HEK293 (cell line): Measurements from ENCODE around the gene SPTY2D1.

Experiments used
- CTCF ChIA-PET: fragments of 350-600 bp; formaldehyde crosslinking; extraction: SDS; loops from one replicate; lab custom pipeline; 2021; ENCODE audit warnings: antibody characterized with exemption; lab: Yijun Ruan, JAX
- POLR2A ChIA-PET: fragments of 300-600 bp; formaldehyde crosslinking; extraction: SDS; loops from one replicate; lab custom pipeline; 2020; ENCODE audit warnings: antibody characterized with exemption, inconsistent platforms; lab: Yijun Ruan, JAX
- H3K27ac ChIP-seq: fragments of 200-500 bp; sonication (Bioruptor generic); 2 replicates; pipeline ENCODE4 v1.5.1; 2014; ENCODE audit warnings: low read depth, low read length, control low read depth, inconsistent platforms; ENCODE audit errors: extremely low read depth
- H3K36me3 ChIP-seq, 2 experiments: fragments of 200-500 bp in 1 of 2; sonication (Bioruptor generic) in 1 of 2; 1 replicate in 1 of 2; 2 replicates in 1 of 2; pipeline ENCODE4 v1.5.1; 2014 to 2017; ENCODE audit warnings: inconsistent platforms in 2 of 2, low read length in 2 of 2; ENCODE audit not compliant: control insufficient read depth in 2 of 2, insufficient read depth in 1 of 2
- H3K4me1 ChIP-seq: fragments of 200-500 bp; sonication (Bioruptor generic); 2 replicates; pipeline ENCODE4 v1.5.1; 2014; ENCODE audit warnings: mild to moderate bottlenecking, low read length, inconsistent platforms; ENCODE audit not compliant: control insufficient read depth, insufficient read depth
- H3K4me3 ChIP-seq: 2 replicates; pipeline ENCODE4 v1.5.1; 2011; ENCODE audit warnings: low read depth, mild to moderate bottlenecking, control low read depth, low read length, moderate library complexity
- H3K9me3 ChIP-seq: fragments of 200-500 bp; sonication (Bioruptor generic); 2 replicates; pipeline ENCODE4 v1.5.1; 2014; ENCODE audit warnings: low read depth, low read length, inconsistent platforms; ENCODE audit not compliant: control insufficient read depth, insufficient read depth
- GLI2 ChIP-seq: fragments of 450-650 bp; formaldehyde crosslinking; IDR thresholded peaks from 2 replicates; pipeline ENCODE4; 2017; ENCODE audit warnings: missing biosample characterization, missing genetic modification characterization, low read depth, borderline replicate concordance
- GLI4 ChIP-seq: fragments of 450-650 bp; formaldehyde crosslinking; IDR thresholded peaks from 2 replicates; pipeline ENCODE4 v1.5.1; 2016; ENCODE audit warnings: missing biosample characterization, missing genetic modification characterization
- KLF16 ChIP-seq: fragments of 450-650 bp; formaldehyde crosslinking; IDR thresholded peaks from 2 replicates; pipeline ENCODE4 v1.5.1; 2017; ENCODE audit warnings: missing biosample characterization, missing genetic modification characterization
- KLF17 ChIP-seq: fragments of 450-650 bp; formaldehyde crosslinking; IDR thresholded peaks from 2 replicates; pipeline ENCODE4 v1.5.1; 2016; ENCODE audit warnings: missing biosample characterization, missing genetic modification characterization
- KLF7 ChIP-seq: fragments of 450-650 bp; formaldehyde crosslinking; IDR thresholded peaks from 2 replicates; pipeline ENCODE4 v1.5.1; 2016; ENCODE audit warnings: missing biosample characterization, missing genetic modification characterization, borderline replicate concordance
- KLF8 ChIP-seq: fragments of 450-650 bp; formaldehyde crosslinking; IDR thresholded peaks from 2 replicates; pipeline ENCODE4 v1.5.1; 2016; ENCODE audit warnings: missing biosample characterization, missing genetic modification characterization
- MEIS1 ChIP-seq: sonication (generic); formaldehyde crosslinking; IDR thresholded peaks from 2 replicates; pipeline ENCODE4 v1.8.1; 2022; ENCODE audit warnings: missing genetic modification reagents, mild to moderate bottlenecking, borderline replicate concordance
- SP2 ChIP-seq: fragments of 450-650 bp; formaldehyde crosslinking; IDR thresholded peaks from 2 replicates; pipeline ENCODE4 v1.5.1; 2016; ENCODE audit warnings: missing biosample characterization, missing genetic modification characterization
- ZBTB26 ChIP-seq: fragments of 450-650 bp; formaldehyde crosslinking; optimal IDR thresholded peaks from 2 replicates; pipeline ENCODE3; 2016; ENCODE audit warnings: missing biosample characterization, mild to moderate bottlenecking, missing genetic modification characterization
- ZIC2 ChIP-seq: fragments of 450-650 bp; formaldehyde crosslinking; IDR thresholded peaks from 2 replicates; pipeline ENCODE4 v1.5.1; 2016; ENCODE audit warnings: missing biosample characterization, missing genetic modification characterization
- ZNF132 ChIP-seq: fragments of 450-650 bp; formaldehyde crosslinking; IDR thresholded peaks from 2 replicates; pipeline ENCODE4 v1.5.1; 2017; ENCODE audit warnings: missing biosample characterization, missing genetic modification characterization, borderline replicate concordance
- ZNF223 ChIP-seq: fragments of 450-650 bp; formaldehyde crosslinking; IDR thresholded peaks from 2 replicates; pipeline ENCODE4 v1.5.1; 2016; ENCODE audit warnings: missing biosample characterization, missing genetic modification characterization
- ZNF23 ChIP-seq: fragments of 450-650 bp; formaldehyde crosslinking; IDR thresholded peaks from 2 replicates; pipeline ENCODE4 v1.5.1; 2016; ENCODE audit warnings: missing biosample characterization, missing genetic modification characterization, borderline replicate concordance
- ZNF266 ChIP-seq: fragments of 450-650 bp; formaldehyde crosslinking; IDR thresholded peaks from 2 replicates; pipeline ENCODE4 v1.5.1; 2016; ENCODE audit warnings: missing biosample characterization, missing genetic modification characterization, low read depth
- ZNF274 ChIP-seq, 2 experiments: fragments of 200-500 bp in 1 of 2; fragments of 450-650 bp in 1 of 2; sonication (Bioruptor generic) in 1 of 2; formaldehyde crosslinking in 1 of 2; IDR thresholded peaks; 2 replicates each; pipeline versions ENCODE4 v1.5.1 to v1.6.1; 2014 to 2016; ENCODE audit warnings: borderline replicate concordance in 1 of 2, inconsistent platforms in 1 of 2, low read length in 1 of 2, missing biosample characterization in 1 of 2, missing genetic modification characterization in 1 of 2
- ZNF280C ChIP-seq: fragments of 450-650 bp; formaldehyde crosslinking; IDR thresholded peaks from 2 replicates; pipeline ENCODE4 v1.5.1; 2016; ENCODE audit warnings: missing biosample characterization, missing genetic modification characterization
- ZNF423 ChIP-seq: fragments of 450-650 bp; formaldehyde crosslinking; IDR thresholded peaks from 2 replicates; pipeline ENCODE4 v1.5.1; 2016; ENCODE audit warnings: missing biosample characterization, missing genetic modification characterization
- ZNF514 ChIP-seq: fragments of 450-650 bp; formaldehyde crosslinking; IDR thresholded peaks from 2 replicates; pipeline ENCODE4 v1.5.1; 2016; ENCODE audit warnings: missing biosample characterization, missing genetic modification characterization
- ZNF558 ChIP-seq: fragments of 450-650 bp; formaldehyde crosslinking; IDR thresholded peaks from 2 replicates; pipeline ENCODE4 v1.5.1; 2016; ENCODE audit warnings: missing biosample characterization, missing genetic modification characterization
- ZNF677 ChIP-seq: fragments of 450-650 bp; IDR thresholded peaks from 2 replicates; pipeline ENCODE4 v1.5.0; 2018; ENCODE audit warnings: missing biosample characterization, mild to moderate bottlenecking, missing genetic modification characterization, moderate library complexity
- ZNF747 ChIP-seq: fragments of 450-650 bp; formaldehyde crosslinking; IDR thresholded peaks from 2 replicates; pipeline ENCODE4 v1.5.1; 2016; ENCODE audit warnings: missing biosample characterization, missing genetic modification characterization
- ZNF791 ChIP-seq: fragments of 450-650 bp; formaldehyde crosslinking; IDR thresholded peaks from 2 replicates; pipeline ENCODE4 v1.5.1; 2016; ENCODE audit warnings: missing biosample characterization, missing genetic modification characterization
- ZNF843 ChIP-seq: fragments of 450-650 bp; formaldehyde crosslinking; IDR thresholded peaks from 2 replicates; pipeline ENCODE4 v1.5.1; 2016; ENCODE audit warnings: missing biosample characterization, missing genetic modification characterization
- TF ChIP-seq, protein P1 (sequence below): fragments of 450-650 bp; formaldehyde crosslinking; IDR thresholded peaks from 2 replicates; pipeline ENCODE4 v1.5.1; 2016; ENCODE audit warnings: missing biosample characterization, missing genetic modification characterization
- TF ChIP-seq, protein P2 (sequence below): fragments of 450-650 bp; formaldehyde crosslinking; IDR thresholded peaks from 2 replicates; pipeline ENCODE4 v1.5.0; 2017; ENCODE audit warnings: missing biosample characterization, missing genetic modification characterization, borderline replicate concordance
- TF ChIP-seq, protein P3 (sequence below): fragments of 450-650 bp; formaldehyde crosslinking; IDR thresholded peaks from 2 replicates; pipeline ENCODE4 v1.5.1; 2016; ENCODE audit warnings: missing biosample characterization, missing genetic modification characterization

The SPTY2D1 gene

GRCh38 chr11:18634140-18635032 lies at the start of gene SPTY2D1:
SPTY2D1 (minus strand) TSS chr11:18634342; CDS start chr11:18634257, 85 bp downstream.
- Histone ChIP-seq H3K4me1 (no peaks in the 10 kb centered on the region), H3K9me3 (no peaks in the 10 kb centered on the region), H3K4me3 (peak within 1 kb of the TSS; percentile 91), H3K36me3 (no peaks in the 10 kb centered on the region), H3K27ac (peak within 1 kb of the TSS; percentile 73)
- ChIA-PET CTCF (interaction anchor here (0.7 to 2.5 kb wide), 3 partner anchors 17 to 903 kb away, joined by 3 to 18 read pairs (median 3); no protein-coding TSS in a partner anchor), POLR2A (interaction anchor here (0.5 to 2.3 kb wide), 15 partner anchors 11 to 528 kb away, joined by 3 to 21 read pairs (median 4); partner anchors contain the start of genes LDHA, SAAL1, TMEM86A and TSG101)
- TF ChIP-seq ZNF791 (tag by site-specific recombination) (no peak), ZNF223 (tag by site-specific recombination) (no peak), ZNF843 (tag by site-specific recombination) (no peak), ZNF423 (no peak), KLF16 (tag by site-specific recombination) (0 out of 2 replicates have a peak, but pooled peaks have one; percentile 13), GLI4 (tag by site-specific recombination) (no peak), ZNF266 (tag by site-specific recombination) (no peak), MEIS1 (CRISPR knock-in tag) (no peak), GLI2 (no peak), ZNF132 (tag by site-specific recombination) (no peak), ZNF747 (tag by site-specific recombination) (no peak), ZBTB26 (tag by site-specific recombination) (peak; percentile 72), KLF8 (tag by site-specific recombination) (0 out of 2 replicates have a peak, but pooled peaks have one; percentile 8), SP2 (peak; percentile 96), ZNF23 (tag by site-specific recombination) (no peak), ZNF514 (no peak), KLF17 (tag by site-specific recombination) (no peak), ZNF274 (IDR thresholded peaks at IDR 0.05; ENCODE audit: low read length) (no peak), ZNF274 (tag by site-specific recombination; IDR thresholded peaks at IDR 0.05; ENCODE audit: borderline replicate concordance) (no peak), KLF7 (no peak), ZIC2 (tag by site-specific recombination) (no peak; the same call in 1 of the 2 replicates), ZNF558 (tag by site-specific recombination) (no peak), ZNF280C (tag by site-specific recombination) (no peak), ZNF677 (tag by site-specific recombination) (no peak)
- TF ChIP-seq, protein P1, sequence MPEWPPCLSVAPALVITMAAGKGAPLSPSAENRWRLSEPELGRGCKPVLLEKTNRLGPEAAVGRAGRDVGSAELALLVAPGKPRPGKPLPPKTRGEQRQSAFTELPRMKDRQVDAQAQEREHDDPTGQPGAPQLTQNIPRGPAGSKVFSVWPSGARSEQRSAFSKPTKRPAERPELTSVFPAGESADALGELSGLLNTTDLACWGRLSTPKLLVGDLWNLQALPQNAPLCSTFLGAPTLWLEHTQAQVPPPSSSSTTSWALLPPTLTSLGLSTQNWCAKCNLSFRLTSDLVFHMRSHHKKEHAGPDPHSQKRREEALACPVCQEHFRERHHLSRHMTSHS (tag by site-specific recombination), result no peak
- TF ChIP-seq, protein P2, sequence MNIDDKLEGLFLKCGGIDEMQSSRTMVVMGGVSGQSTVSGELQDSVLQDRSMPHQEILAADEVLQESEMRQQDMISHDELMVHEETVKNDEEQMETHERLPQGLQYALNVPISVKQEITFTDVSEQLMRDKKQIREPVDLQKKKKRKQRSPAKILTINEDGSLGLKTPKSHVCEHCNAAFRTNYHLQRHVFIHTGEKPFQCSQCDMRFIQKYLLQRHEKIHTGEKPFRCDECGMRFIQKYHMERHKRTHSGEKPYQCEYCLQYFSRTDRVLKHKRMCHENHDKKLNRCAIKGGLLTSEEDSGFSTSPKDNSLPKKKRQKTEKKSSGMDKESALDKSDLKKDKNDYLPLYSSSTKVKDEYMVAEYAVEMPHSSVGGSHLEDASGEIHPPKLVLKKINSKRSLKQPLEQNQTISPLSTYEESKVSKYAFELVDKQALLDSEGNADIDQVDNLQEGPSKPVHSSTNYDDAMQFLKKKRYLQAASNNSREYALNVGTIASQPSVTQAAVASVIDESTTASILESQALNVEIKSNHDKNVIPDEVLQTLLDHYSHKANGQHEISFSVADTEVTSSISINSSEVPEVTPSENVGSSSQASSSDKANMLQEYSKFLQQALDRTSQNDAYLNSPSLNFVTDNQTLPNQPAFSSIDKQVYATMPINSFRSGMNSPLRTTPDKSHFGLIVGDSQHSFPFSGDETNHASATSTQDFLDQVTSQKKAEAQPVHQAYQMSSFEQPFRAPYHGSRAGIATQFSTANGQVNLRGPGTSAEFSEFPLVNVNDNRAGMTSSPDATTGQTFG (tag by site-specific recombination), result no peak
- TF ChIP-seq, protein P3, sequence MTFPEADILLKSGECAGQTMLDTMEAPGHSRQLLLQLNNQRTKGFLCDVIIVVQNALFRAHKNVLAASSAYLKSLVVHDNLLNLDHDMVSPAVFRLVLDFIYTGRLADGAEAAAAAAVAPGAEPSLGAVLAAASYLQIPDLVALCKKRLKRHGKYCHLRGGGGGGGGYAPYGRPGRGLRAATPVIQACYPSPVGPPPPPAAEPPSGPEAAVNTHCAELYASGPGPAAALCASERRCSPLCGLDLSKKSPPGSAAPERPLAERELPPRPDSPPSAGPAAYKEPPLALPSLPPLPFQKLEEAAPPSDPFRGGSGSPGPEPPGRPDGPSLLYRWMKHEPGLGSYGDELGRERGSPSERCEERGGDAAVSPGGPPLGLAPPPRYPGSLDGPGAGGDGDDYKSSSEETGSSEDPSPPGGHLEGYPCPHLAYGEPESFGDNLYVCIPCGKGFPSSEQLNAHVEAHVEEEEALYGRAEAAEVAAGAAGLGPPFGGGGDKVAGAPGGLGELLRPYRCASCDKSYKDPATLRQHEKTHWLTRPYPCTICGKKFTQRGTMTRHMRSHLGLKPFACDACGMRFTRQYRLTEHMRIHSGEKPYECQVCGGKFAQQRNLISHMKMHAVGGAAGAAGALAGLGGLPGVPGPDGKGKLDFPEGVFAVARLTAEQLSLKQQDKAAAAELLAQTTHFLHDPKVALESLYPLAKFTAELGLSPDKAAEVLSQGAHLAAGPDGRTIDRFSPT (tag by site-specific recombination), result peak; percentile 39; the same call in 1 of the 2 replicates
